ENCODE measurements around the gene AK1.

AK1 gene

DNA sequence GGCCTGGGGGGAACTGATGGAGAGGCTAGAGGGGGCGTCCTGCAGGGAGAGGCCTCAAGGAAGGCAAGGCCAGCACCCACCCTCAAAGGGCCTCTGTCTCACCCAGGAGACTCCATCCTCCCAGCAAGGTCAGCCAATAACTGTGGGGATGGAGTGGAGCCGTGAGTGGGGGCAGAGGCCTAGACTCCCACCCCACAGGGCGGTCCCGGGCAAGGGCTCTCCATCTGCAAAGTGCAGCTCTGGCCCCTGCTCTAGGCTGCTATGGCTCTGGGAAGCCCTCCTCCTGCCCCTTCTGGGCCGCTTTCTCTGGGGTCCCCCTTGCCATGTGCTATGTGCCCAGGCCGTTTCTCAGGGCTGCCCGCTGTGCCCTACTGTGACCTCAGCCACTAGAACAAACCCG, 60.7 kb downstream of the AK1 start:
- DNase-seq (ENCODE audit: low spot score): no peak

Data from CD4-positive, alpha-beta T cell treated with Interleukin-2 at 100 ng/mL for 4 hours (primary cell).